Panc1 (cell line): ENCODE measurements around the gene ZNF593OS. TPM values are rescaled to one million over a fixed set of nuclear protein-coding genes. Genes with fewer than 3 reads are reported as not detected.
A peak's percentile ranks its signal among the peaks of the same experiment; 100 is the strongest.

Experiments
- ATAC-seq: fragments of 200-7000 bp; cut with Tn5 transposase; 2 replicates; pipeline ENCODE4 v1.9.1; 2020; ENCODE audit warnings: mild to moderate bottlenecking, moderate library complexity
- BruUV-seq: library from RNA; stranded (reverse); fragments of 400-500 nt; replicated peaks from 2 replicates; lab custom pipeline; 2021; lab: Mats Ljungman, UMichigan
- CTCF ChIA-PET: fragments of 300-600 bp; sonication (Branson Sonifier 250); formaldehyde crosslinking; loops from one replicate; lab custom pipeline; 2022; ENCODE audit warnings: antibody characterized with exemption; lab: Charles Lee
- POLR2A ChIA-PET: fragments of 300-600 bp; sonication (Branson Sonifier 250); formaldehyde crosslinking; loops from one replicate; lab custom pipeline; 2022; ENCODE audit warnings: antibody characterized with exemption; lab: Charles Lee
- DNase-seq: peaks from one replicate; pipeline ENCODE4 v3.0.0-alpha.2; 2010; ENCODE audit warnings: low read depth, low spot score
- H3K27ac ChIP-seq: 2 replicates; pipeline ENCODE4 v1.5.1; 2011; ENCODE audit warnings: mild to moderate bottlenecking, low read length, inconsistent platforms
- H3K27me3 ChIP-seq: fragments of 200-500 bp; sonication (Bioruptor generic); 2 replicates; pipeline ENCODE4 v1.6.0; 2014; ENCODE audit warnings: low read length, inconsistent platforms; ENCODE audit not compliant: control insufficient read depth, insufficient read depth
- H3K36me3 ChIP-seq: fragments of 200-500 bp; sonication (Bioruptor generic); 2 replicates; pipeline ENCODE4 v1.5.1; 2014; ENCODE audit warnings: inconsistent platforms, mild to moderate bottlenecking, low read length, moderate library complexity; ENCODE audit not compliant: control insufficient read depth, insufficient read depth
- H3K4me1 ChIP-seq: 2 replicates; pipeline ENCODE4 v1.5.1; 2011; ENCODE audit warnings: inconsistent platforms, mild to moderate bottlenecking, low read length, moderate library complexity; ENCODE audit not compliant: control insufficient read depth, insufficient read depth
- H3K4me3 ChIP-seq, 2 experiments: 2 replicates each; pipeline ENCODE4 v1.5.1; 2011 to 2012; ENCODE audit warnings: low read depth in 2 of 2, low read length in 2 of 2, mild to moderate bottlenecking in 2 of 2, inconsistent platforms in 1 of 2, moderate library complexity in 1 of 2
- H3K9me3 ChIP-seq: fragments of 200-500 bp; sonication (Bioruptor generic); 2 replicates; pipeline ENCODE4 v1.5.1; 2014; ENCODE audit warnings: low read depth, mild to moderate bottlenecking, inconsistent platforms, low read length, moderate library complexity; ENCODE audit not compliant: control insufficient read depth, insufficient read depth
- CTCF ChIP-seq: fragments of 450-650 bp; IDR thresholded peaks from 2 replicates; pipeline ENCODE4 v1.5.1; 2017; ENCODE audit warnings: mild to moderate bottlenecking
- POLR2AphosphoS5 ChIP-seq: IDR thresholded peaks from 2 replicates; pipeline ENCODE4 v1.6.1; 2012; ENCODE audit warnings: mild to moderate bottlenecking, low read depth, low read length, moderate library complexity
- REST ChIP-seq, 2 experiments: IDR thresholded peaks; 2 replicates each; pipeline ENCODE4 v1.6.1; 2011 to 2012; ENCODE audit warnings: low read depth in 2 of 2, control low read depth in 1 of 2, low read length in 1 of 2, mild to moderate bottlenecking in 1 of 2, moderate library complexity in 1 of 2; ENCODE audit not compliant: insufficient read depth in 1 of 2
- SIN3A ChIP-seq: IDR thresholded peaks from 2 replicates; pipeline ENCODE4 v1.6.1; 2012; ENCODE audit warnings: low read depth, mild to moderate bottlenecking, low read length, moderate library complexity, borderline replicate concordance; ENCODE audit not compliant: insufficient read depth
- TCF7L2 ChIP-seq: IDR thresholded peaks from 2 replicates; pipeline ENCODE4 v1.6.1; 2011; ENCODE audit warnings: mild to moderate bottlenecking, low read depth, low read length, inconsistent platforms
- in situ Hi-C: cut with HindIII; loops from 2 replicates; pipeline ENCODE4 v1.10.0; 2016; ENCODE audit warnings: low sequenced_read_pairs, low pct_unique_long_range_greater_than_20kb
- intact Hi-C: fragments of 100-400 bp; cut with micrococcal nuclease; formaldehyde crosslinking; loops from one replicate; pipeline ENCODE4 v1.10.0; 2022; ENCODE audit not compliant: unreplicated experiment
- total RNA-seq: library from RNA; stranded (reverse); gene quantifications from one replicate; pipeline ENCODE4 v1.2.1, GENCODE V29; 2021; ENCODE audit not compliant: unreplicated experiment

ZNF593OS gene
- total RNA-seq, 1 experiment from 2014 or later = not detected

DNA sequence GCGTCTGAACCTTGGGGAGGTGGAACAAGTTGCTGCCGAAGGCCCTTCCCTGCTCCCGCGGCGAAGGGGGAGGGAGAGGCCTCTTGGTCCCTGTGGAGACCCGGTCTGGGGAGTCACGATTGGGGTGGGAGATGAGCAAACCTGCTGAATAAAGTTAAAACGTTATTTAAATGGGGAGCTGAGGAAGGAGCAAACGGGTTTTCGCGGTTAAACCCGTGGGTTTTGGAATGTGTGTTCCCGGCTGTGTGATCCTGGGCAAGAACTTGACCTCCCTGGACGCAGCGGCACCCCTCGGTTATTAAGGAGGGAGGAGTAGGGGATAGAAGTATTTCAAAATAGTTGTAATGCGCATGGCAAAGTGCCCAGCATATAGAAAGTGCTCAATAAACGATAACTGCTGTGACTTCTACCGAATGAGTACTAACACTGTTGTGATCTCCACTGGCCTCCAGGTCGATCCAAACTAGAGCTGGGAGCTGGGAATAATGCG, 9.4 kb downstream of the ZNF593OS start:
- intact Hi-C loops = no loop called here
- no TSS peak for BruUV-seq
- Histone ChIP-seq H3K4me1 (peaks cover 6% of the 10 kb centered on the region; the same call in 1 of the 2 replicates), H3K4me3 (peak overlapping the region; percentile 47 to 56), H3K36me3 (no peaks in the 10 kb centered on the region), H3K27ac (peak overlapping the region; percentile 67), H3K9me3 (no peaks in the 10 kb centered on the region), H3K27me3 (no peaks in the 10 kb centered on the region)
- ChIA-PET CTCF (no interaction called here), POLR2A (interaction anchor here (0.6 kb wide), 1 partner anchor 147 kb away, joined by 6 read pairs; no protein-coding TSS in a partner anchor)
- TF ChIP-seq SIN3A = no peak
- TF ChIP-seq REST (IDR thresholded peaks at IDR 0.05; ENCODE audit: insufficient read depth in 1 of 2, low read depth in 2 of 2, low read length in 1 of 2) = no peak
- in situ Hi-C loops = no loop called here
- DNase-seq = no peak
- ATAC-seq = no peak; the same call in 1 of the 2 replicates

DNA sequence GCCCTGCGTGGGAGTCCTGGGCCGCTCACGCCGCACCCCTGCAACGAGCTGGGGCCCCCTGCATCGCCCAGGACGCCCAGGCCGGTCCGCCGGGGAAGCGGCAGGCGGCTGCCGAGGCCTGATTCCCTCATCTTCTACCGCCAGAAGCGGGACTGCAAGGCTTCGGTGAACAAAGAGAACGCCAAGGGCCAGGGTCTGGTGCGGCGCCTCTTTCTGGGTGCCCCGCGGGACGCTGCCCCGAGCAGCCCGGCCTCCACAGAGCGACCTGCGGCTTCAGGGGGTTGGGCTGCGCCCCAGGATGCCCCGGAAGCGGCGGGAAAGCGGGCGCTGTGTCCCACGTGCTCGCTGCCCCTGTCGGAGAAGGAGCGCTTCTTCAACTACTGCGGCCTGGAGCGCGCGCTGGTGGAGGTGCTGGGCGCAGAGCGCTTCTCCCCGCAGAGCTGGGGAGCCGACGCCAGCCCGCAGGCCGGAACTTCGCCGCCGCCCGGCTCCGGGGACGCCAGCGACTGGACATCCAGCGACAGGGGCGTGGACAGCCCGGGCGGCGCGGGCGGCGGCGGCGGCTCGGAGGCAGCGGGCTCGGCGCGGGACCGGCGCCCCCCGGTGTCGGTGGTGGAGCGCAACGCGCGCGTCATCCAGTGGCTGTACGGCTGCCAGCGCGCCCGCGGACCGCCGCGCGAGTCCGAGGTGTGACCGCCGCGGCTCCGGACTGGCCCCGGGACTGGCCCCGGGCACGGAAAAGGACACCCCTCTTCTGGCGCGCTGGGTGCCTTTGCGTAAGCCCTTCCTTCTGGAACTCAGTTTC, 10.0 kb downstream of the ZNF593OS start:
- ChIA-PET POLR2A (no interaction called here), CTCF (no interaction called here)
- DNase-seq (no peak), ATAC-seq (peak; percentile 71)
- H3K4me3 ChIP-seq = peak overlapping the region; percentile 47 to 56
- TF ChIP-seq POLR2AphosphoS5 (no peak), CTCF (peak; percentile 39; the same call in 1 of the 2 replicates), REST (IDR thresholded peaks at IDR 0.05; ENCODE audit: insufficient read depth in 1 of 2, low read depth in 2 of 2, low read length in 1 of 2) (no peak), SIN3A (no peak), TCF7L2 (no peak)
- peak overlapping the region; percentile 73 for H3K27ac ChIP-seq
- H3K36me3 ChIP-seq = no peaks in the 10 kb centered on the region
- intact Hi-C loops = no loop called here
- no TSS peak for BruUV-seq
- no peaks in the 10 kb centered on the region for H3K9me3 ChIP-seq
- peaks cover 6% of the 10 kb centered on the region; the same call in 1 of the 2 replicates for H3K4me1 ChIP-seq
- no peaks in the 10 kb centered on the region for H3K27me3 ChIP-seq
- in situ Hi-C loops = no loop called here
